Inferior parietal cortex (tissue), 1 donor: Measurements from ENCODE around the gene TLR6.
A peak's percentile ranks its signal among the peaks of the same experiment; 100 is the strongest.
"Not testable (repeated sequence)": the region's sequence is repeated elsewhere in the genome, so short reads cannot be mapped to it uniquely, and the experiment has no call there.

Source experiments
- DNase-seq: peaks from one replicate; pipeline ENCODE4 v3.0.0-alpha.2; 2016; ENCODE audit errors: extremely low spot score

Gene TLR6

GRCh38 chr4:38785041-38785790 is 71.4 kb downstream of the TLR6 start:
- DNase-seq = no peak

GRCh38 chr4:38784141-38784540 is 72.5 kb downstream of the TLR6 start:
- no peak for DNase-seq

GRCh38 chr4:38783109-38783460 is 73.5 kb downstream of the TLR6 start:
- no peak for DNase-seq

GRCh38 chr4:38782452-38783108 is 74.0 kb downstream of the TLR6 start, which contains the start of gene TLR10:
Gene TLR10, minus strand, starts transcription at chr4:38782990. Its CDS starts 7,400 bp downstream, at chr4:38775590.
- peak; percentile 69 for DNase-seq

GRCh38 chr4:38781854-38782261 is 74.8 kb downstream of the TLR6 start:
- no peak for DNase-seq

GRCh38 chr4:38780833-38781484 is 75.7 kb downstream of the TLR6 start:
- DNase-seq = no peak

- DNase-seq = no peak
Measured at GRCh38 chr4:38779790-38780189, 76.8 kb downstream of the TLR6 start.

GRCh38 chr4:38777925-38778324 is 78.7 kb downstream of the TLR6 start:
- DNase-seq = not testable (repeated sequence)

GRCh38 chr4:38775326-38775725 is 81.3 kb downstream of the TLR6 start:
- no peak for DNase-seq

- DNase-seq = no peak
Measured at GRCh38 chr4:38774181-38774955, 82.2 kb downstream of the TLR6 start.
